ENCODE results near the gene HNRNPA0.

The HNRNPA0 gene

GRCh38 chr5:137753691-137754187 is 424 bp downstream of the HNRNPA0 start:
- peak; percentile 21 to 27 for DNase-seq

- peak; percentile 31 to 33 for DNase-seq
Measured at GRCh38 chr5:137752905-137753690, 1.1 kb downstream of the HNRNPA0 start.

GRCh38 chr5:137751869-137752491 is 2.2 kb downstream of the HNRNPA0 start:
- DNase-seq: no peak

GRCh38 chr5:137750436-137750835 is 3.7 kb downstream of the HNRNPA0 start:
- DNase-seq: no peak

GRCh38 chr5:137747848-137748247 is 6.3 kb downstream of the HNRNPA0 start:
- DNase-seq: no peak

- DNase-seq: peak; percentile 39 to 44
Measured at GRCh38 chr5:137743031-137743640, 11.0 kb downstream of the HNRNPA0 start.

- DNase-seq: no peak
Measured at GRCh38 chr5:137741718-137742117, 12.4 kb downstream of the HNRNPA0 start.

- DNase-seq: no peak
Measured at GRCh38 chr5:137739737-137740136, 14.4 kb downstream of the HNRNPA0 start.

- no peak for DNase-seq
Measured at GRCh38 chr5:137738947-137739346, 15.2 kb downstream of the HNRNPA0 start.

GRCh38 chr5:137737349-137738131 is 16.6 kb downstream of the HNRNPA0 start:
- DNase-seq: no peak

- DNase-seq: no peak
Measured at GRCh38 chr5:137736496-137736895, 17.7 kb downstream of the HNRNPA0 start.

GRCh38 chr5:137735555-137736284 is 18.4 kb downstream of the HNRNPA0 start, which contains the start of gene KLHL3:
Gene KLHL3 (minus strand): TSS chr5:137736089. CDS start chr5:137735646, 443 bp downstream.
- DNase-seq: peak in 1 of 2 experiments; percentile 13

GRCh38 chr5:137734962-137735554 is 19.1 kb downstream of the HNRNPA0 start:
- DNase-seq: no peak

GRCh38 chr5:137734331-137734730 is 19.8 kb downstream of the HNRNPA0 start:
- no peak for DNase-seq

- DNase-seq: no peak
Measured at GRCh38 chr5:137733922-137734321, 20.2 kb downstream of the HNRNPA0 start.

GRCh38 chr5:137733006-137733405 is 21.2 kb downstream of the HNRNPA0 start:
- no peak for DNase-seq

GRCh38 chr5:137731176-137731575 is 23.0 kb downstream of the HNRNPA0 start:
- no peak for DNase-seq

- no peak for DNase-seq
Measured at GRCh38 chr5:137730336-137730735, 23.8 kb downstream of the HNRNPA0 start.

- DNase-seq: no peak
Measured at GRCh38 chr5:137728048-137728447, 26.1 kb downstream of the HNRNPA0 start.

GRCh38 chr5:137727623-137728022 is 26.5 kb downstream of the HNRNPA0 start:
- no peak for DNase-seq

- no peak for DNase-seq
Measured at GRCh38 chr5:137724251-137724650, 29.9 kb downstream of the HNRNPA0 start.

- no peak for DNase-seq
Measured at GRCh38 chr5:137718611-137719010, 35.6 kb downstream of the HNRNPA0 start.

All from activated CD4-positive, alpha-beta T cell treated with anti-CD3 and anti-CD28 coated beads, Interleukin-2, amount 50 U/mL, for 4 hours (primary cell).